Measurements from ENCODE around the gene SCAMP2. TPM values are rescaled to one million over a fixed set of nuclear protein-coding genes. Genes with fewer than 3 reads are reported as not detected.

Gene SCAMP2
- total and polyA plus RNA-seq, 2 of the 13 experiments (the other 11 are each of a cell fraction or from before 2014, with no cell fraction given), result 34.8 to 121 TPM

GRCh38 chr15:74889883-74890664 is 16.9 kb upstream of the SCAMP2 start, which contains the start of gene MPI (continued):
- TF ChIP-seq BRF2 (CRISPR knock-in tag; IDR thresholded peaks at IDR 0.05) (0 out of 2 replicates have a peak, but pooled peaks have one; percentile 48), EHMT2 (IDR thresholded peaks at IDR 0.05; ENCODE audit: borderline replicate concordance, low read depth, low read length) (no peak), AKNA (CRISPR knock-in tag; IDR thresholded peaks at IDR 0.05; ENCODE audit: borderline replicate concordance) (no peak; the same call in 1 of the 2 replicates), DR1 (CRISPR knock-in tag; IDR thresholded peaks at IDR 0.05) (peak; percentile 74; the same call in 1 of the 2 replicates), ZNF652 (CRISPR knock-in tag; IDR thresholded peaks at IDR 0.05; ENCODE audit: borderline replicate concordance, low read depth) (no peak), MTF2 (CRISPR knock-in tag; IDR thresholded peaks at IDR 0.05; ENCODE audit: borderline replicate concordance) (0 out of 2 replicates have a peak, but pooled peaks have one; percentile 62), ATF3 (CRISPR knock-in tag; IDR thresholded peaks at IDR 0.05) (peak; percentile 34; the same call in 1 of the 2 replicates), KDM5A (IDR thresholded peaks at IDR 0.05; ENCODE audit: borderline replicate concordance, low read length) (peak; percentile 26; the same call in 1 of the 2 replicates), LCORL (IDR thresholded peaks at IDR 0.05) (no peak), LCORL (CRISPR knock-in tag; IDR thresholded peaks at IDR 0.05) (peak; percentile 6; the same call in 1 of the 2 replicates), ATF1 (CRISPR knock-in tag; IDR thresholded peaks at IDR 0.05) (peak; percentile 69), ZNF263 (CRISPR knock-in tag; IDR thresholded peaks at IDR 0.05) (peak; percentile 63; the same call in 1 of the 2 replicates), BATF2 (CRISPR knock-in tag; IDR thresholded peaks at IDR 0.05) (0 out of 2 replicates have a peak, but pooled peaks have one; percentile 37), MIER2 (CRISPR knock-in tag; IDR thresholded peaks at IDR 0.05) (0 out of 2 replicates have a peak, but pooled peaks have one; percentile 23), MIER3 (CRISPR knock-in tag; IDR thresholded peaks at IDR 0.05; ENCODE audit: borderline replicate concordance) (peak; percentile 40; the same call in 1 of the 2 replicates), ZNF710 (CRISPR knock-in tag; IDR thresholded peaks at IDR 0.05; ENCODE audit: borderline replicate concordance) (peak; percentile 89; the same call in 1 of the 2 replicates), FOXA3 (CRISPR knock-in tag; IDR thresholded peaks at IDR 0.05) (no peak; the same call in 1 of the 2 replicates)

All from HepG2 (cell line).